Caco-2 (cell line): Measurements from ENCODE around the gene CYBB. TPM values are rescaled to one million over a fixed set of nuclear protein-coding genes. Genes with fewer than 3 reads are reported as not detected.
"Not testable (repeated sequence)": the region's sequence is repeated elsewhere in the genome, so short reads cannot be mapped to it uniquely, and the experiment has no call there.

Source experiments
- BruUV-seq: library from RNA; stranded (reverse); fragments of 400-500 nt; replicated peaks from 2 replicates; lab custom pipeline; 2021; lab: Mats Ljungman, UMichigan
- CTCF ChIA-PET: fragments of 300-600 bp; sonication (Branson Sonifier 250); formaldehyde crosslinking; loops from one replicate; lab custom pipeline; 2022; ENCODE audit warnings: antibody characterized with exemption; lab: Charles Lee
- POLR2A ChIA-PET: fragments of 300-600 bp; sonication (Branson Sonifier 250); formaldehyde crosslinking; loops from one replicate; lab custom pipeline; 2022; ENCODE audit warnings: antibody characterized with exemption; lab: Charles Lee
- DNase-seq, 2 experiments: peaks; one replicate each; pipeline versions ENCODE4 v3.0.0 to v3.0.0-alpha.2; 2020 to 2022
- H3K27me3 ChIP-seq: replicated peaks from 2 replicates; pipeline ENCODE4 v1.6.0; 2011; ENCODE audit warnings: low read length; ENCODE audit not compliant: control insufficient read depth, insufficient read depth
- H3K36me3 ChIP-seq: 2 replicates; pipeline ENCODE4 v1.5.1; 2011; ENCODE audit warnings: low read length; ENCODE audit not compliant: control insufficient read depth, insufficient read depth
- H3K4me1 ChIP-seq: fragments of 250-450 bp; sonication (Bioruptor Pico); 2 replicates; pipeline ENCODE4 v1.5.1; 2020; ENCODE audit warnings: mild to moderate bottlenecking
- H3K4me3 ChIP-seq: 2 replicates; pipeline ENCODE4 v1.5.1; 2011; ENCODE audit warnings: low read depth, mild to moderate bottlenecking, control low read depth, low read length
- H3K9me3 ChIP-seq: fragments of 250-450 bp; sonication (Bioruptor Pico); 2 replicates; pipeline ENCODE4 v1.5.1; 2020; ENCODE audit warnings: mild to moderate bottlenecking, moderate library complexity
- H3K27ac Mint-ChIP-seq: one replicate; pipeline ENCODE4 v1.8.0; 2022; ENCODE audit warnings: mixed read lengths; ENCODE audit not compliant: unreplicated experiment
- H3K27me3 Mint-ChIP-seq: one replicate; pipeline ENCODE4 v1.8.0; 2022; ENCODE audit warnings: mixed read lengths; ENCODE audit not compliant: insufficient read depth, unreplicated experiment
- H3K36me3 Mint-ChIP-seq: one replicate; pipeline ENCODE4 v1.8.0; 2022; ENCODE audit warnings: mild to moderate bottlenecking, mixed read lengths; ENCODE audit not compliant: insufficient read depth, unreplicated experiment
- H3K4me1 Mint-ChIP-seq: one replicate; pipeline ENCODE4 v1.8.0; 2022; ENCODE audit warnings: low read depth, mixed read lengths; ENCODE audit not compliant: unreplicated experiment
- H3K4me3 Mint-ChIP-seq: one replicate; pipeline ENCODE4 v1.8.0; 2022; ENCODE audit warnings: mild to moderate bottlenecking, moderate library complexity, mixed read lengths; ENCODE audit not compliant: unreplicated experiment
- H3K9me3 Mint-ChIP-seq: one replicate; pipeline ENCODE4 v1.8.0; 2022; ENCODE audit warnings: mixed read lengths; ENCODE audit not compliant: unreplicated experiment
- intact Hi-C: fragments of 100-400 bp; cut with micrococcal nuclease; formaldehyde crosslinking; loops from one replicate; pipeline ENCODE4 v1.10.0; 2022; ENCODE audit not compliant: unreplicated experiment
- total RNA-seq: library from RNA; stranded (reverse); gene quantifications from 2 replicates; pipeline ENCODE4 v1.2.3, GENCODE V29; 2022
- TF ChIP-seq, protein P1 (sequence below), 2 experiments: fragments of 200-600 bp in 1 of 2; IDR thresholded peaks; 1 replicate in 1 of 2; 2 replicates in 1 of 2; pipeline versions ENCODE4 v1.5.1 to v1.8.0; 2011 to 2022; ENCODE audit warnings: antibody characterized with exemption in 1 of 2, control low read depth in 1 of 2, inconsistent platforms in 1 of 2, low read depth in 1 of 2, low read length in 1 of 2, mild to moderate bottlenecking in 1 of 2, moderate library complexity in 1 of 2; ENCODE audit not compliant: insufficient read depth in 1 of 2, severe bottlenecking in 1 of 2, unreplicated experiment in 1 of 2

Gene CYBB
- total RNA-seq, 1 experiment from 2014 or later, result 0.43 TPM

DNA sequence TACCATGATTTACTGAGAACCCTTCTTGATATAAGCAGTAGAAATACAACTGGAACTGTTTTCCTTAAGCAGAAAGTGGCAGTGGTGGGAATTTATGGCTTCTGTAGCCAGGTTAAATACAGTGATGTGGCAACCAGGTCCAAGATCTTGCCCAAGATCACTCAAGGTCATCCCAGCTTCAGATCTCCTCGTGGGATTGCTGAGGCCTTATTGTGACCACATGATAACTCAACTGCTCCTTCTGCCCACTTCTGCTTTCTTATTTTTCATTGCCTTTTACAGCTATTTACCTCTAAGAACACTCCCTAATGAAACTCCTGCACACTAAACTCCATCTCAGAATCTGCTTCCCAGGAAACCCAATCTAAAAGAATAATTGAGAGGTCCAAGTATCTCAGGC is 12.4 kb upstream of the CYBB start:
- H3K27me3 ChIP-seq, result no peaks in the 10 kb centered on the region
- BruUV-seq, result no TSS peak
- ChIA-PET POLR2A (no interaction called here), CTCF (no interaction called here)
- H3K36me3 ChIP-seq, result no peaks in the 10 kb centered on the region
- no peak overlapping the region for H3K4me3 Mint-ChIP-seq
- H3K9me3 ChIP-seq, result no peaks in the 10 kb centered on the region
- H3K4me3 ChIP-seq, result no peak overlapping the region
- no peaks in the 10 kb centered on the region for H3K9me3 Mint-ChIP-seq
- no peaks in the 10 kb centered on the region for H3K4me1 ChIP-seq
- H3K27me3 Mint-ChIP-seq, result no peaks in the 10 kb centered on the region
- no peaks in the 10 kb centered on the region for H3K36me3 Mint-ChIP-seq
- intact Hi-C loops, result no loop called here
- H3K4me1 Mint-ChIP-seq, result no peaks in the 10 kb centered on the region
- TF ChIP-seq, protein P1, sequence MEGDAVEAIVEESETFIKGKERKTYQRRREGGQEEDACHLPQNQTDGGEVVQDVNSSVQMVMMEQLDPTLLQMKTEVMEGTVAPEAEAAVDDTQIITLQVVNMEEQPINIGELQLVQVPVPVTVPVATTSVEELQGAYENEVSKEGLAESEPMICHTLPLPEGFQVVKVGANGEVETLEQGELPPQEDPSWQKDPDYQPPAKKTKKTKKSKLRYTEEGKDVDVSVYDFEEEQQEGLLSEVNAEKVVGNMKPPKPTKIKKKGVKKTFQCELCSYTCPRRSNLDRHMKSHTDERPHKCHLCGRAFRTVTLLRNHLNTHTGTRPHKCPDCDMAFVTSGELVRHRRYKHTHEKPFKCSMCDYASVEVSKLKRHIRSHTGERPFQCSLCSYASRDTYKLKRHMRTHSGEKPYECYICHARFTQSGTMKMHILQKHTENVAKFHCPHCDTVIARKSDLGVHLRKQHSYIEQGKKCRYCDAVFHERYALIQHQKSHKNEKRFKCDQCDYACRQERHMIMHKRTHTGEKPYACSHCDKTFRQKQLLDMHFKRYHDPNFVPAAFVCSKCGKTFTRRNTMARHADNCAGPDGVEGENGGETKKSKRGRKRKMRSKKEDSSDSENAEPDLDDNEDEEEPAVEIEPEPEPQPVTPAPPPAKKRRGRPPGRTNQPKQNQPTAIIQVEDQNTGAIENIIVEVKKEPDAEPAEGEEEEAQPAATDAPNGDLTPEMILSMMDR (IDR thresholded peaks at IDR 0.05; ENCODE audit: insufficient read depth in 1 of 2, low read depth in 1 of 2, low read length in 1 of 2, severe bottlenecking in 1 of 2, unreplicated experiment in 1 of 2), result no peak
- no peak overlapping the region for H3K27ac Mint-ChIP-seq
- DNase-seq, result no peak

DNA sequence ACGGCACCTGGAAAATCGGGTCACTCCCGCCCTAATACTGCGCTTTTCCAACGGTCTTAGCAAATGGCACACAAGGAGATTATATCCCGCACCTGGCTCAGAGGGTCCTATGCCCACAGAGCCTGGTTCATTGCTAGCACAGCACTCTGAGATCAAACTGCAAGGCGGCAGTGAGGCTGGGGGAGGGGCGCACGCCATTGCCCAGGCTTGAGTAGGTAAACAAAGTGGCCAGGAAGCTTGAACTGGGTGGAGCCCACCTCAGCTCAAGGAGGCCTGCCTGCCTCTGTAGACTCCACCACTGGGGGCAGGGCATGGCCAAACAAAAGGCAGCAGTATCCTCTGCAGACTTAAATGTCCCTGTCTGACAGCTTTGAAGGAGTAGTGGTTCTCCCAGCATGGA is 11.0 kb upstream of the CYBB start:
- BruUV-seq, H3K4me3 Mint-ChIP-seq, intact Hi-C loops, DNase-seq, H3K4me3 ChIP-seq, POLR2A ChIA-PET, H3K36me3 ChIP-seq, CTCF ChIA-PET, H3K27me3 ChIP-seq, H3K27me3 Mint-ChIP-seq, H3K27ac Mint-ChIP-seq, H3K36me3 Mint-ChIP-seq, H3K9me3 ChIP-seq, H3K4me1 Mint-ChIP-seq, H3K4me1 ChIP-seq, H3K9me3 Mint-ChIP-seq: not testable (repeated sequence)

DNA sequence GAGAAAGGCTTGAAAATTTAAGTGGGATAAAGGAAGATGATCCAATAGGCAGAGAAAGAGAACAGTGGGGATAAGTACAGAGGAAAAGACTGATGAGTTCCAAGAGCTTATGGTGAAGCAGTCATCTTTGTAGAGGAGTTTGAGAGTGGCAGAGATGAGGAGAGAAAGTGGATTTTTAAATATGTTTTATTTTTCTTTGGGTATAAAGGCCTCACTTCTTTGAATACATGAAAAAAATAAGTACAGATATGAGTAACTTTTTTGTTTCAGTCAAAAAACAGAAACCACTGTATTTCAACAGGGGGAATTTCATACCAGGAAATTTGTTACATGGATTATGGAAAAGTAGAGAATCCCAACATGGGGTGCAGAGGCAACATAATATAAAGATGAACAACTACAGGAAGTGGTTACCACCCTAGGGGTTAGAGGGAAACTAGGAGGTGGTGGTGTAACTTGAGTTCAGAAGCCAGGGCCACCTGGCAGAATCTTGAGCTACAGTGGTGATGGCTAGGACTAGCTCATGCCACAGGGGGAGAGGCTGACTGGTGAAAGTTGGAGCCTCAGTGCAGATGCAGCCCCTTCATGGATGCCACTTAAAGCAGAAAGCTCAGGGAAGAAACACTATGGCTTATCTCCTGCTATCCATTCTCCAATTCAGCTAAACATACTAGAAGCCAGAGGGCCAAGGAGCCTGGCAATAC is 3.4 kb upstream of the CYBB start:
- no peak overlapping the region for H3K4me3 Mint-ChIP-seq
- intact Hi-C loops, result no loop called here
- Histone ChIP-seq H3K36me3 (no peaks in the 10 kb centered on the region), H3K9me3 (no peaks in the 10 kb centered on the region), H3K4me1 (no peaks in the 10 kb centered on the region), H3K4me3 (no peak overlapping the region), H3K27me3 (no peaks in the 10 kb centered on the region)
- BruUV-seq, result no TSS peak
- DNase-seq, result no peak
- no peaks in the 10 kb centered on the region for H3K9me3 Mint-ChIP-seq
- no peaks in the 10 kb centered on the region for H3K4me1 Mint-ChIP-seq
- H3K36me3 Mint-ChIP-seq, result no peaks in the 10 kb centered on the region
- H3K27me3 Mint-ChIP-seq, result no peaks in the 10 kb centered on the region
- H3K27ac Mint-ChIP-seq, result no peak overlapping the region
- ChIA-PET POLR2A (no interaction called here), CTCF (no interaction called here)
- TF ChIP-seq, protein P1 (IDR thresholded peaks at IDR 0.05; ENCODE audit: insufficient read depth in 1 of 2, low read depth in 1 of 2, low read length in 1 of 2, severe bottlenecking in 1 of 2, unreplicated experiment in 1 of 2), result no peak
